MM.1S (cell line): Measurements from ENCODE around the gene CARF.

Experiments used
- CTCF ChIP-seq: fragments of 300-600 bp; sonication (generic); IDR thresholded peaks from 2 replicates; pipeline ENCODE4 v1.5.1; 2016; ENCODE audit warnings: antibody characterized with exemption, low read length, mixed read lengths
- EZH2 ChIP-seq: fragments of 300-600 bp; sonication (generic); optimal IDR thresholded peaks from 2 replicates; pipeline ENCODE3; 2017; ENCODE audit warnings: low read depth, mild to moderate bottlenecking, antibody characterized with exemption, low read length, mixed read lengths

GRCh38 chr2:202881570-202881969 lies 30.5 kb upstream of the CARF start:
- TF ChIP-seq CTCF (no peak), EZH2 (no peak)
